ENCODE measurements around the gene HS3ST3A1.

GRCh38 chr17:13538841-13539411 is 62.8 kb downstream of the HS3ST3A1 start:
- TF ChIP-seq, protein P1, sequence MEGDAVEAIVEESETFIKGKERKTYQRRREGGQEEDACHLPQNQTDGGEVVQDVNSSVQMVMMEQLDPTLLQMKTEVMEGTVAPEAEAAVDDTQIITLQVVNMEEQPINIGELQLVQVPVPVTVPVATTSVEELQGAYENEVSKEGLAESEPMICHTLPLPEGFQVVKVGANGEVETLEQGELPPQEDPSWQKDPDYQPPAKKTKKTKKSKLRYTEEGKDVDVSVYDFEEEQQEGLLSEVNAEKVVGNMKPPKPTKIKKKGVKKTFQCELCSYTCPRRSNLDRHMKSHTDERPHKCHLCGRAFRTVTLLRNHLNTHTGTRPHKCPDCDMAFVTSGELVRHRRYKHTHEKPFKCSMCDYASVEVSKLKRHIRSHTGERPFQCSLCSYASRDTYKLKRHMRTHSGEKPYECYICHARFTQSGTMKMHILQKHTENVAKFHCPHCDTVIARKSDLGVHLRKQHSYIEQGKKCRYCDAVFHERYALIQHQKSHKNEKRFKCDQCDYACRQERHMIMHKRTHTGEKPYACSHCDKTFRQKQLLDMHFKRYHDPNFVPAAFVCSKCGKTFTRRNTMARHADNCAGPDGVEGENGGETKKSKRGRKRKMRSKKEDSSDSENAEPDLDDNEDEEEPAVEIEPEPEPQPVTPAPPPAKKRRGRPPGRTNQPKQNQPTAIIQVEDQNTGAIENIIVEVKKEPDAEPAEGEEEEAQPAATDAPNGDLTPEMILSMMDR (IDR thresholded peaks at IDR 0.05), result no peak
- no peak for TF ChIP-seq POLR2A (IDR thresholded peaks at IDR 0.05)
